Measurements from ENCODE around the gene SERGEF.
"Not testable (repeated sequence)": the region's sequence is repeated elsewhere in the genome, so short reads cannot be mapped to it uniquely, and the experiment has no call there.

Gene SERGEF

GRCh38 chr11:17901481-17901880 is 111.4 kb downstream of the SERGEF start:
- no peak for DNase-seq

GRCh38 chr11:17898782-17899181 is 114.1 kb downstream of the SERGEF start:
- no peak for DNase-seq

- no peak for DNase-seq
Measured at GRCh38 chr11:17898071-17898470, 114.8 kb downstream of the SERGEF start.

GRCh38 chr11:17897495-17897894 is 115.4 kb downstream of the SERGEF start:
- no peak for DNase-seq

- DNase-seq, result not testable (repeated sequence)
Measured at GRCh38 chr11:17896496-17897151, 116.2 kb downstream of the SERGEF start.

- no peak for DNase-seq
Measured at GRCh38 chr11:17894929-17895658, 117.8 kb downstream of the SERGEF start.

GRCh38 chr11:17892409-17892808 is 120.4 kb downstream of the SERGEF start:
- DNase-seq, result no peak

GRCh38 chr11:17890325-17890724 is 122.5 kb downstream of the SERGEF start:
- DNase-seq, result no peak

GRCh38 chr11:17887779-17888178 is 125.1 kb downstream of the SERGEF start:
- no peak for DNase-seq

- no peak for DNase-seq
Measured at GRCh38 chr11:17883946-17884345, 128.9 kb downstream of the SERGEF start.

- no peak for DNase-seq
Measured at GRCh38 chr11:17883057-17883456, 129.8 kb downstream of the SERGEF start.

GRCh38 chr11:17878743-17879142 is 134.1 kb downstream of the SERGEF start:
- no peak for DNase-seq

- DNase-seq, result no peak
Measured at GRCh38 chr11:17877886-17878285, 135.0 kb downstream of the SERGEF start.

GRCh38 chr11:17876827-17877226 is 136.0 kb downstream of the SERGEF start:
- DNase-seq, result no peak

GRCh38 chr11:17875891-17876290 is 137.0 kb downstream of the SERGEF start:
- no peak for DNase-seq

- DNase-seq, result no peak
Measured at GRCh38 chr11:17873586-17873985, 139.3 kb downstream of the SERGEF start.

GRCh38 chr11:17868398-17868797 is 144.4 kb downstream of the SERGEF start:
- DNase-seq, result not testable (repeated sequence)

- DNase-seq, result no peak
Measured at GRCh38 chr11:17867341-17867740, 145.5 kb downstream of the SERGEF start.

- no peak for DNase-seq
Measured at GRCh38 chr11:17865765-17866428, 146.9 kb downstream of the SERGEF start.

- no peak for DNase-seq
Measured at GRCh38 chr11:17864478-17864941, 148.3 kb downstream of the SERGEF start.

- DNase-seq, result no peak
Measured at GRCh38 chr11:17861036-17861755, 151.7 kb downstream of the SERGEF start.

GRCh38 chr11:17859552-17859951 is 153.3 kb downstream of the SERGEF start:
- DNase-seq, result no peak

Measured in GDM1 (cell line).